HepG2 (cell line): ENCODE results near the gene BICRA. TPM values are rescaled to one million over a fixed set of nuclear protein-coding genes. Genes with fewer than 3 reads are reported as not detected.
A peak's percentile ranks its signal among the peaks of the same experiment; 100 is the strongest.

Source experiments
- BATF2 ChIP-seq: sonication (generic); formaldehyde crosslinking; IDR thresholded peaks from 2 replicates; pipeline ENCODE4 v1.8.0; 2022; ENCODE audit warnings: mild to moderate bottlenecking, missing genetic modification reagents, moderate library complexity
- BCLAF1 ChIP-seq: fragments of 450-650 bp; IDR thresholded peaks from 2 replicates; pipeline ENCODE4 v1.6.1; 2017; ENCODE audit warnings: mild to moderate bottlenecking
- DRAP1 ChIP-seq: IDR thresholded peaks from 2 replicates; pipeline ENCODE4 v1.6.1; 2016; ENCODE audit warnings: missing genetic modification reagents, missing compliant biosample characterization
- HNF4G ChIP-seq, 2 experiments: sonication (generic) in 1 of 2; formaldehyde crosslinking in 1 of 2; IDR thresholded peaks; 2 replicates each; pipeline versions ENCODE4 v1.4.0 to v1.6.1; 2011 to 2020; ENCODE audit warnings: borderline replicate concordance in 2 of 2, low read depth in 2 of 2, mild to moderate bottlenecking in 2 of 2, low read length in 1 of 2, missing genetic modification reagents in 1 of 2, moderate library complexity in 1 of 2
- MATR3 ChIP-seq: sonication (generic); formaldehyde crosslinking; IDR thresholded peaks from 2 replicates; pipeline ENCODE4 v1.4.0; 2020; ENCODE audit warnings: missing genetic modification reagents
- MLX ChIP-seq: IDR thresholded peaks from 2 replicates; pipeline ENCODE4 v1.6.1; 2016
- NCOA5 ChIP-seq: sonication (generic); formaldehyde crosslinking; IDR thresholded peaks from 2 replicates; pipeline ENCODE4 v1.4.0; 2020; ENCODE audit warnings: missing genetic modification reagents
- PHF8 ChIP-seq: sonication (generic); formaldehyde crosslinking; IDR thresholded peaks from 2 replicates; pipeline ENCODE4 v1.5.0; 2020; ENCODE audit warnings: missing genetic modification reagents
- PTBP1 ChIP-seq: fragments of 200-400 bp; formaldehyde crosslinking; IDR thresholded peaks from 2 replicates; pipeline ENCODE4 v1.6.1; 2018; ENCODE audit warnings: low read length, low read depth; ENCODE audit not compliant: poor library complexity, severe bottlenecking
- SKIL ChIP-seq: sonication (generic); formaldehyde crosslinking; IDR thresholded peaks from 2 replicates; pipeline ENCODE4 v1.8.0; 2022; ENCODE audit warnings: missing genetic modification reagents, mild to moderate bottlenecking, moderate library complexity, borderline replicate concordance
- YEATS2 ChIP-seq: sonication (generic); formaldehyde crosslinking; IDR thresholded peaks from 2 replicates; pipeline ENCODE4 v1.4.0; 2020; ENCODE audit warnings: missing genetic modification reagents, borderline replicate concordance
- ZBTB38 ChIP-seq: sonication (generic); formaldehyde crosslinking; IDR thresholded peaks from 2 replicates; pipeline ENCODE4 v1.5.1; 2020; ENCODE audit warnings: mild to moderate bottlenecking, missing genetic modification reagents
- ZFP37 ChIP-seq: sonication (generic); formaldehyde crosslinking; IDR thresholded peaks from 2 replicates; pipeline ENCODE4 v1.4.0; 2020; ENCODE audit warnings: missing genetic modification reagents, borderline replicate concordance
- ZFX ChIP-seq: sonication (generic); formaldehyde crosslinking; IDR thresholded peaks from 2 replicates; pipeline ENCODE4 v1.4.0; 2020; ENCODE audit warnings: mild to moderate bottlenecking, low read depth, missing genetic modification reagents, moderate library complexity
- ZNF18 ChIP-seq: sonication (generic); formaldehyde crosslinking; IDR thresholded peaks from 2 replicates; pipeline ENCODE4 v1.8.0; 2022; ENCODE audit warnings: mild to moderate bottlenecking, missing genetic modification reagents; ENCODE audit not compliant: insufficient replicate concordance
- ZNF205 ChIP-seq: IDR thresholded peaks from 2 replicates; pipeline ENCODE4 v1.6.1; 2018; ENCODE audit warnings: missing biosample characterization, missing genetic modification reagents
- ZNF484 ChIP-seq: sonication (generic); formaldehyde crosslinking; IDR thresholded peaks from 2 replicates; pipeline ENCODE4 v1.5.1; 2020; ENCODE audit warnings: mild to moderate bottlenecking, low read depth, missing genetic modification reagents, borderline replicate concordance
- ZNF614 ChIP-seq: IDR thresholded peaks from 2 replicates; pipeline ENCODE4 v1.6.1; 2018; ENCODE audit warnings: missing biosample characterization, missing genetic modification reagents, inconsistent platforms, borderline replicate concordance
- ZNF782 ChIP-seq: sonication (generic); formaldehyde crosslinking; IDR thresholded peaks from 2 replicates; pipeline ENCODE4 v1.4.0; 2020; ENCODE audit warnings: missing genetic modification reagents, mild to moderate bottlenecking, borderline replicate concordance
- polyA plus RNA-seq, 8 experiments: library from polyadenylated mRNA; depleted of rRNA in 3 of 8; stranded (reverse) in 7 of 8; unstranded in 1 of 8; fragments of >200 nt; fragmentation: Illumina TruSeq in 4 of 8; extraction: Trizol in 4 of 8; gene quantifications; 2 replicates each; pipeline versions ENCODE4 v1.2.1 to v1.2.3, GENCODE V29; 2011 to 2016; ENCODE audit warnings: low read depth in 4 of 8, missing spikeins in 1 of 8, mixed read lengths in 1 of 8; ENCODE audit not compliant: insufficient read depth in 1 of 8
- total RNA-seq, 5 experiments: library from RNA; depleted of rRNA; stranded (reverse); fragments of >200 nt; fragmentation: Illumina TruSeq; extraction: Trizol; gene quantifications; 2 replicates each; pipeline ENCODE4 v1.2.3, GENCODE V29; 2016; ENCODE audit warnings: low read depth in 1 of 5

The BICRA gene
- total and polyA plus RNA-seq, 2 of the 13 experiments (the other 11 are each of a cell fraction or from before 2014, with no cell fraction given), result 0.55 to 0.71 TPM

GRCh38 chr19:47745010-47745901 lies 136.3 kb downstream of the BICRA start, which contains the start of gene NOP53 (continued):
- TF ChIP-seq MLX (peak; percentile 39; the same call in 1 of the 2 replicates), ZNF614 (peak; percentile 87; the same call in 1 of the 2 replicates), ZFX (CRISPR knock-in tag) (peak; percentile 58), ZNF484 (CRISPR knock-in tag) (no peak), ZFP37 (CRISPR knock-in tag) (no peak; the same call in 1 of the 2 replicates), SKIL (CRISPR knock-in tag) (no peak), YEATS2 (peak; percentile 87), HNF4G (IDR thresholded peaks at IDR 0.05; ENCODE audit: borderline replicate concordance, low read depth, low read length) (no peak), HNF4G (CRISPR knock-in tag; IDR thresholded peaks at IDR 0.05; ENCODE audit: borderline replicate concordance, low read depth) (no peak), ZBTB38 (CRISPR knock-in tag) (no peak), DRAP1 (CRISPR knock-in tag) (peak; percentile 93), PTBP1 (no peak), ZNF782 (CRISPR knock-in tag) (no peak), MATR3 (no peak), BCLAF1 (no peak), PHF8 (CRISPR knock-in tag) (peak; percentile 94), ZNF18 (CRISPR knock-in tag) (no peak), ZNF205 (CRISPR knock-in tag) (no peak), BATF2 (CRISPR knock-in tag) (no peak), NCOA5 (no peak)
